Measurements from ENCODE around the gene ZNF12.

GRCh38 chr7:6639627-6640026 is 67.1 kb downstream of the ZNF12 start:
- TF ChIP-seq CTCF (IDR thresholded peaks at IDR 0.05): no peak
- no peak for TF ChIP-seq ZFX (IDR thresholded peaks at IDR 0.05; ENCODE audit: borderline replicate concordance)
